ENCODE results near the gene BCR.

BCR gene

GRCh38 chr22:23292453-23293350, 112.4 kb downstream of the BCR start:
- H3K4me3 ChIP-seq (replicated peaks; ENCODE audit: low read depth, low read length) = no peak overlapping the region
- TF ChIP-seq CTCF (IDR thresholded peaks at IDR 0.05; ENCODE audit: low read depth, low read length, missing control alignments) = no peak
- no peak for DNase-seq (ENCODE audit: extremely low read depth, low read depth)

- TF ChIP-seq CTCF (IDR thresholded peaks at IDR 0.05; ENCODE audit: low read depth, low read length, missing control alignments) = no peak
- no peak for DNase-seq (ENCODE audit: extremely low read depth, low read depth)
- no peak overlapping the region for H3K4me3 ChIP-seq (replicated peaks; ENCODE audit: low read depth, low read length)
Measured at GRCh38 chr22:23293720-23294119, 113.4 kb downstream of the BCR start.

- no peak for TF ChIP-seq CTCF (IDR thresholded peaks at IDR 0.05; ENCODE audit: low read depth, low read length, missing control alignments)
Measured at GRCh38 chr22:23294221-23294620, 113.9 kb downstream of the BCR start.

GRCh38 chr22:23300476-23300875, 120.2 kb downstream of the BCR start:
- DNase-seq (ENCODE audit: extremely low read depth, low read depth) = no peak
- H3K4me3 ChIP-seq (replicated peaks; ENCODE audit: low read depth, low read length) = no peak overlapping the region
- TF ChIP-seq CTCF (IDR thresholded peaks at IDR 0.05; ENCODE audit: low read depth, low read length, missing control alignments) = no peak

More at GRCh38 chr22:23294221-23294620, 113.9 kb downstream of the BCR start:
- no peak overlapping the region for H3K4me3 ChIP-seq (replicated peaks; ENCODE audit: low read depth, low read length)
- no peak for DNase-seq (ENCODE audit: extremely low read depth, low read depth)

- TF ChIP-seq CTCF (IDR thresholded peaks at IDR 0.05; ENCODE audit: low read depth, low read length, missing control alignments) = no peak
- no peak overlapping the region for H3K4me3 ChIP-seq (replicated peaks; ENCODE audit: low read depth, low read length)
- no peak for DNase-seq (ENCODE audit: extremely low read depth, low read depth)
Measured at GRCh38 chr22:23301591-23301990, 121.3 kb downstream of the BCR start.

GRCh38 chr22:23302171-23303002, 122.1 kb downstream of the BCR start:
- no peak for TF ChIP-seq CTCF (IDR thresholded peaks at IDR 0.05; ENCODE audit: low read depth, low read length, missing control alignments)
- no peak for DNase-seq (ENCODE audit: extremely low read depth, low read depth)
- no peak overlapping the region for H3K4me3 ChIP-seq (replicated peaks; ENCODE audit: low read depth, low read length)

Data from HFF-Myc (cell line).